IPS DF 19.7 (cell line): ENCODE data around the gene HCRTR1.

Experiments
- DNase-seq: peaks from one replicate; pipeline ENCODE4 v3.0.0-alpha.2; 2013; ENCODE audit warnings: low read depth, low spot score

The HCRTR1 gene

DNA sequence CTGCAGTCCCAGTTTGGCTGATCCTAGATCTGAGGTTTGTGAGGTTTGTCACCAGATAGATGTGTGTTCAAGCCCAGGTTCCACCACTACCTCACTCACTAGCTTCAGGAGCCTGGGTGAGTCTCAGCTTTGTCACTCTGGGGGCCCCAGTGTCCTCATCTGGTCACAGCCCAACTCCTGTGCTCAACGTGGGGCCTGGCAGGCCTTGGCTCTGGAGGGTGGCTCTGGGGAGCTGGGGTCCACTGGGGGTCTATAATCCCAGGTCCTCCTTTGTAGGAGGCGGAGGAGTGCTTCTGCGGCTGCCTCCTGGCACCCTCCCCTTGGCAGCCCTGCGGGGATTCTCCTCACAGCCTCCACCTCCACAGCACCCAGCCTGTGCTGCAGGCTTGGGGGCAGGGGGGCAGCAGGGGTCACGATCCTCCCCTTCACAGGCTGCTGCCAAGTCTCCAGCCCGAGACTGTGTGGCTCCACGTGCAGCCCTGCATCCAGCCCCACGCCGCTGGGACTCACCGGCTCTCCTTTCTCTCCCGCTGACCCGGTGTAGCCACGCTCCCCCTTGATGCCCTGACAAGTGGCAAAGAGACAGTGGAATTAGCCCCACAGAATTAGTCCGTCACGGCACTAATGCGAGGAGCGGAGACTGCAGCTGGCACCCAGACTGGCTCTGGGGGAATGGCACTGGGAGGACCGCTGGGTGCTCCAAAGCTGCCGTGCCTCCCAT is 49.7 kb downstream of the HCRTR1 start:
- DNase-seq, result no peak

DNA sequence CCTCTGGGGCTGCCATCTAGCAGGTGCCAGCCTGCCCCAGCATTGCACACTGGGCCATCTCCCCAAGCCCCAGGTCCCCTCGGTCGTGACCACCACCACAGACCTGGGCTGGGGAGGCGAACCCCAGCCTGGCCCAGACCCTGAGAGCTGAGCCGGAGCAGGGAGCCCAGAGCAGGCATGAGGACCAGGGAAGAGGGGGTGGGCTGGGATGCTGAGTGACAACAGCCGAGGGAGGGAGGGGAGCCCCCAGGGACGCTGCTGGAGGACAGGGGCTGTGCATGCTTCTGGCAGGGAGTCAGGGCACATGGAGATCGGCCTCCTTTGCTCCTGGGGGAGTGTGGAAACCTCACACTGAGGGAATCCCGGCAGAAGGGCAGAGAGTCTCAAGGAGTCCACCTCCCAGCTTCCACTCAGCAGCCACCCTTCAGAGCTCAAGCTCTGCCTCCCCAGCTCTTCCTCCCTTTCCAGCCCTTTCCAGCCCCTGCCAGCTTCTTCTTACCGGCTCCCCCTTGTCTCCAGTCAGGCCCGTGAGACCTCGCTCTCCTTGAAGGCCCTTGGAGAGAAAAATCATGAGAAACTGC is 50.9 kb downstream of the HCRTR1 start:
- DNase-seq, result no peak

DNA sequence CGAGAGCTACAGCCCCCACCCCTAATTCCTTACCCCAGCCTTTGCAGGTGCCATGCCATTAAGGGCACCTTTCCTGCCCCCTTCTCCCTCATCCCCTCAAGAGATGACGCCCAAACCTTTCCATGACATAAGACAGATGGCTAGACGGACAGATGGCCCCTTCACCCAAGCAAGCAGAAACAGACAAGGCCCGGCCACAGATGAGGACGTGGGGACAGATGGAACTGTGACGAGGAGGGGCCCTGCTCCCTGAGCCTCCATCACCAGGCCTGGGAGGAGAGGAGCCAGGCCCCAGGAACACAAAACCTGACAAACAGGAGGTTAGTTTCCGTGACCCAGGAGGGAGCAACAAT is 51.9 kb downstream of the HCRTR1 start:
- DNase-seq, result no peak

DNA sequence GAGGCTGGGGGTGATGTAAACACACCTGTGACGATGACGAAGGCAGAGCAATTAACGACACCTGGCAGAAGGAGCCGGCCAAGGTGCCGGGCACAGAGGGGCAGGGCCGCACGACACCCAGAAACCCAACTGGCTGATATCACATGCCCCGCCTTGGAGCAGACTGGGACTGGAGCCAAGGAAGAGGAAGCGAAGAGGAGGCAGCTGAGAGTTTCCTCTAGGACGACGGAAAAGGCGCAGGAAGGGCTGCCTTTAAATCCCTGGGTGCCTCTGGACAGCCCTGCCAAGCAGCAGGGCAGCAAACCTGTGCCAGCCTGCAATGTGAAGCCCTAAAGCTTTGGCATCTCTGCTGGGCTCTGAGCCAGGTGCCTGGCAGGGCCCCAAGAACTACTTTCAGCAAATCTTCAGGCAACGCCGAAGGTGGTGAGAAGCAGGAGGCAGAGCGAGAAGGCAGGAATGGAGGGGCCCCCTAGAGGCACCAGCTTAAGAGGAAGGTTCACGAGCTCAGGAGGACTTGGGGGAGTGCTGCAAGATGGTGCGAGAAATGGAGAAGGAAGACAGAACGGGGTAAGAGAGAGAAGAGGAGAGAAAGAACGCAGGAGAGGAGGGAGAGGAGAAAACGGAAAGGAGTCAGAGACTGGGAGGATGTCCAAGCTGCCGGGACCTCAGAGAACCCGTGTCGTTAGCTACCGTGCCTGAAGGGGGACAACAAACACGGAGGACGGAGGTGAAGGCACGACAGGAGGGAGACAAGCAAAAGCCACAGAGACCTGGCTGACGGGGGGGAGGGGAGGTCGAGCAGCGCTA is 52.5 kb downstream of the HCRTR1 start:
- no peak for DNase-seq

DNA sequence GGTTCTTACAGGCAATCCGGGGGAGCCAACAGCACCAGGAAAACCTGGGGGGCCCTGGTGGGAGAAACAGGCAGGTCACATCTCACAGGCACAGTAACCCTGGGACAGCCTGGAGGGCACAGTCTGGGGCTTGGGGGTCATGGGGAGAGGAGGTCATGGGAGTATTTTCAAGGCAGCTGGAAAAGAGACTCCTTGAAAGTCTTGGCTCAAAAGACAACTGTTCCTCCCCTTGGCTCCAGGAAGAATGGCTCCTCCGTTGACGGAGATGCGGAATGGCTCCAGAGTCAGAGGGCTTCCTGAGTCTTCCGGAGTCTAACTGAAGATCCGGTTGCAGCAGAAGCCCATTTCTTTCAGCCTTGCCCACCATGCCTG is 53.1 kb downstream of the HCRTR1 start:
- no peak for DNase-seq

DNA sequence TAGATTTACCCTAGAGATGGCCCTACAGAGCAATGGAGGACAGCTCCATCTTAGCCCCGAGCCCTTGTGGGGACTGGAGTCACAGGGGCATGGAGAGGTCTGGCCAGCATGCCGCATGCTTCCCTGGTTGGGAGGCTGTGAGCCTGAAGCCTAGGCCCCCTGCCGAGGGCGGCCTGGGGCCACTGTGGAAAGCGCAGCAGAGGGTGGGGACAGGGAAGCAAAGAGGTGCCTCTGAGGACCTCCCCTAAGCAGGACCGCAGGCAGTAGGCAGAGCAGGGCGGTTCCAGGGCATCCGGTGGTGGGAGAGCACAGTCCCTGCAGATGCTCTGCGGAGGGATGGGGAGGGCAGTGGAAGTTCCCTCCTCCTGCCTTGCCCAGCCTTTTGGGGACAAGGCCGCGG is 53.7 kb downstream of the HCRTR1 start:
- no peak for DNase-seq

DNA sequence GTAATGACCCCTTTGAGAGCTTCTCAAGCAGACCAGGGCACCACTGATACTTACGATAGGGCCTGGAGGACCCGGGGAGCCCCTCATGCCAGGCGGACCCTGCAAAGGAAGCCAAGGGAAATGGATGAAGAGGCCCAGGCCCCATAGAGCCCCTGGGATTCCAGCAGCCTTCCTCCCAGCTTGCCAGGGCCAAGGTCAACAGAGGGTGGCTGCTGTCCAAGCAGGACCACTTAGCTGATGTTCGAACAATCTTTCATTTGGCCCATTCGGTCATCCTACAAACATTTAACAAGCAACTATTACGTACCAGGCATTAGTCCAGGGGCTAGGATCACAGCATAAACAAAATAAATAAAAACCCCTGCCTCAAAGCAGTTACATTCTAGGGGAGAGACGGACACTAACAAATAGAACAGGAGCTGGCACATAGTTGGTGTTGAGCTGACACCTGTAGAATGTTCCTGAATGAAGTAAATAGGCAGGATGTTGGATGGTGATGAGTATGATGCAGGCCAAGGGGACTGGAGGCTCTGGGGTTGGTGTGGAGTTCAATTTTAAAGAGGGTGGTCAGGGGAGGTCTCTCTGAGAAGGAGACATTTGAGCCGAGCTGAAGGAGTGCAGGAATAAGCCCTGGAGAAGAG is 54.2 kb downstream of the HCRTR1 start:
- no peak for DNase-seq

DNA sequence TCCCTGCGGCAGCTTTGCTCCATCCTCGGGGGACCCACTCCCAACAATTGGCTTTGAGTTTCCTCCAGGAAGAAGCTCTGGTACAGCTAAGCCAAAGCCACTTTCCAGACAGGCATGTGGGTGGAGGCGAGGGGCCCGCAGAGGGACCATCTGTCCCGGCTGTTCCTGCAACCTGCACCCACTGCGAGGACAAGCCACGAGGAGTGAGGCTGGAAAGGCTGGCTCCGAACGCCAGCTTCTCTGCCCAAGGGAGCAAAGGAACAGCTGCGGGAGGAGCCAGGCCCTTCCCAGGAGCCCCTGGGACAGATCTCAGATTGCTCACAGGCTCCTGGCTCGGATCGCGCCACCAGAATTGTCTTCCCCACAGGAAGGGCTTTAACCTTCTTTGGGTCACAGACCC is 55.5 kb downstream of the HCRTR1 start:
- DNase-seq, result no peak

DNA sequence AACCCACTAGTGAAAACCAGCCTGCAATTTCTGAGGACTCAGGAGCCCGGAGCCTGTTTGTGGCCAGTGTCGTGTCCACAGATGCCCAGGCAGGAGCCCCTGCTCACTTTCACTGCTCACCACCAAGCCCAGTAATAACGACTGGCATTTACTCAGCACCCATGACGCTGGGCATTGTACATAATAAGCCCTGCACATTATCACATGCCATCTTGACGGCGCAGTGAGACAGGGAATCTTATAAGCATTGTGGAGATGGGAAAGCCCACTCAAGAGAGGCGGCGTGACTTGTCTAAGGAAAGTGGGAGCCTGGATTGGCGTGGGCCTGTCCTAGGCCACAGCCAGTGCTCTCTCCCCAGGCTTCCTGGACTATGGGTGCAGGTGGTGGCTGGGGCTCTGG is 55.9 kb downstream of the HCRTR1 start:
- no peak for DNase-seq

DNA sequence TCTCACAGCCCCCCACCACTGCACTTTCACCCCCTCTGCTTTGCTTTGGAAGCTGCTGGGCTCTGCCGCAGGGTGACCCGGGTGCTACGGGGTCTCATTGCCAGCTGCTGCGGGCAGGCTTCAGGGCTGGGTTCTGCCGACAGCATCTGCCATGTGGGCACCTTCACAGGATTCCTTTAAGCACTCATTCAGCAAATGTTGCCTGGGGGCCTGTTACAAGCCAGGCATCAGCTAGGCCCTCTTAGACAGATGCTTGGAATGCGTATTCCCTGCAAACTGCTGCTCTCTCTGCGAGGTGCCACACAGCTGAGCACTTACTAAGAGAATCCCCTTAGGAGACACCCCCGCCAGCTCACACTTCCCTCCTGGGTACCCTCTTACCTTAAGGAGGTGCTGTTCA is 57.1 kb downstream of the HCRTR1 start:
- no peak for DNase-seq

DNA sequence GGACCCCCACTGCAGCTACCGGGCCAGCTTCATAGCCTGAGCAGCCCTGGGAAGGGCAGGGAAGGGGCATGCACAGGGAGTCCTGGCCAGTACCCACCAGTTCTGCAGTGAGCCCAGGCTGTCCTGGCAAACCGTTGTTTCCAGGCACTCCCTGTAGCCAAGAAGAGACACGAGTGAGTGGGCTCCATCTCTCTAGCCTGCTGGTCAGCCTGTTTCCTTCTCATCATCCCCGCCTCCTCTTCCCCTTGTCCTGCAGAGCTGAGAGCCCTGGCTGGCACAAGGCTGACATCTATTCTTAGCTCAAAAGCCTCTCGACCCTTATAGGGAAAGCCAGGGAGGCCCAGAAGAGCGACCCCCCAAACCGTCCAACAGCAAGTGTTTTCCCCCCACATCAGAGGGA is 57.7 kb downstream of the HCRTR1 start:
- DNase-seq, result no peak

DNA sequence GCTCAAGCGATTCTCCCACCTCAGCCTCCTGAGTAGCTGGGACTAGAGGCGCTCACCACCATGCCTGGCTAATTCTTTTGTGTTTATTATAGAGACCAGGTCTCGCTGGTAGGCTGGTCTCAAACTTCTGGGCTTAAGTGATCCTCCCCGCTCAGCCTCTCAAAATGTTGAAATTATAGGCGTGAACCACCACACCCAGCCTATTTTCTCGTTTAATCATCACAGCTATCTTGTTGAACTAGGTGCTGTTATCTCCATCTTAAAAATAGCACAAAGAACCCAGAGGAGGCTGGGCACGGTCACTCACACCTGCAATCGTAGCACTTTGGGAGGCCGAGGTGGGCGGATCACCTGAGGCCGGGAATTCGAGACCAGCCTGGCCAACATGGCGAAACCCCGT is 58.3 kb downstream of the HCRTR1 start:
- no peak for DNase-seq
